Transverse colon (tissue), 4 donors: ENCODE data around the gene PLD4.

Source experiments
- CTCF ChIP-seq, 5 experiments: fragments of 200-600 bp in 3 of 5; fragments of 450-650 bp in 2 of 5; sonication (generic) in 3 of 5; IDR thresholded peaks; 1 replicate in 2 of 5; 2 replicates in 3 of 5; pipeline ENCODE4 v1.5.1; 2016 to 2017; ENCODE audit warnings: antibody characterized with exemption in 5 of 5, inconsistent platforms in 3 of 5, mild to moderate bottlenecking in 2 of 5, moderate library complexity in 1 of 5
- EP300 ChIP-seq: sonication (generic); formaldehyde crosslinking; IDR thresholded peaks from one replicate; pipeline ENCODE4 v1.6.1; 2017; ENCODE audit warnings: antibody characterized with exemption, low read depth
- POLR2A ChIP-seq: fragments of 450-650 bp; IDR thresholded peaks from one replicate; pipeline ENCODE4 v1.6.1; 2016; ENCODE audit warnings: antibody characterized with exemption, mild to moderate bottlenecking, moderate library complexity
- POLR2AphosphoS5 ChIP-seq, 3 donors: sonication (generic); formaldehyde crosslinking; IDR thresholded peaks; one replicate each; pipeline ENCODE4 v1.6.1; 2016; ENCODE audit warnings: antibody characterized with exemption in 3 of 3

GRCh38 chr14:104937161-104937560 lies 12.5 kb downstream of the PLD4 start:
- TF ChIP-seq POLR2A (no peak), CTCF (IDR thresholded peaks at IDR 0.05) (no peak), POLR2AphosphoS5 (IDR thresholded peaks at IDR 0.05) (no peak), EP300 (no peak)
